ENCODE measurements around the gene TMEM271.

The TMEM271 gene

GRCh38 chr4:620201-620600, 44.1 kb upstream of the TMEM271 start:
- Histone ChIP-seq H3K4me3 (ENCODE audit: low read depth in 1 of 5, low read length in 5 of 5) (no peak overlapping the region), H3K27ac (ENCODE audit: low read depth, low read length) (no peak overlapping the region), H3K9ac (ENCODE audit: low read length in 5 of 5) (no peak overlapping the region), H3K36me3 (ENCODE audit: control insufficient read depth in 5 of 5, insufficient read depth in 5 of 5, low read length in 5 of 5) (no peaks in the 10 kb centered on the region), H3K27me3 (ENCODE audit: control insufficient read depth in 5 of 5, insufficient read depth in 4 of 5, low read length in 5 of 5) (peaks cover 5 to 14% (median 6%) of the 10 kb centered on the region in 5 donors), H3K4me1 (ENCODE audit: control insufficient read depth in 5 of 5, insufficient read depth in 5 of 5, low read length in 5 of 5) (no peaks in the 10 kb centered on the region), H3K9me3 (ENCODE audit: control insufficient read depth in 5 of 5, low read length in 5 of 5) (no peaks in the 10 kb centered on the region)

GRCh38 chr4:617644-618641, 41.8 kb upstream of the TMEM271 start:
- no peaks in the 10 kb centered on the region for H3K36me3 ChIP-seq (ENCODE audit: control insufficient read depth in 5 of 5, insufficient read depth in 5 of 5, low read length in 5 of 5)
- peaks cover 1 to 12% (median 5%) of the 10 kb centered on the region in 5 donors for H3K27me3 ChIP-seq (ENCODE audit: control insufficient read depth in 5 of 5, insufficient read depth in 4 of 5, low read length in 5 of 5)
- H3K27ac ChIP-seq (ENCODE audit: low read depth, low read length) = no peak overlapping the region
- no peak overlapping the region for H3K9ac ChIP-seq (ENCODE audit: low read length in 5 of 5)
- H3K4me1 ChIP-seq (ENCODE audit: control insufficient read depth in 5 of 5, insufficient read depth in 5 of 5, low read length in 5 of 5) = no peaks in the 10 kb centered on the region
- H3K4me3 ChIP-seq (ENCODE audit: low read depth in 1 of 5, low read length in 5 of 5) = no peak overlapping the region
- no peaks in the 10 kb centered on the region for H3K9me3 ChIP-seq (ENCODE audit: control insufficient read depth in 5 of 5, low read length in 5 of 5)

GRCh38 chr4:616911-617643, 41.0 kb upstream of the TMEM271 start:
- Histone ChIP-seq H3K27me3 (ENCODE audit: control insufficient read depth in 5 of 5, insufficient read depth in 4 of 5, low read length in 5 of 5) (peaks cover 0 to 15% (median 7%) of the 10 kb centered on the region in 5 donors), H3K9ac (ENCODE audit: low read length in 5 of 5) (no peak overlapping the region), H3K9me3 (ENCODE audit: control insufficient read depth in 5 of 5, low read length in 5 of 5) (no peaks in the 10 kb centered on the region), H3K27ac (ENCODE audit: low read depth, low read length) (no peak overlapping the region), H3K4me3 (ENCODE audit: low read depth in 1 of 5, low read length in 5 of 5) (no peak overlapping the region), H3K4me1 (ENCODE audit: control insufficient read depth in 5 of 5, insufficient read depth in 5 of 5, low read length in 5 of 5) (no peaks in the 10 kb centered on the region), H3K36me3 (ENCODE audit: control insufficient read depth in 5 of 5, insufficient read depth in 5 of 5, low read length in 5 of 5) (no peaks in the 10 kb centered on the region)

GRCh38 chr4:616091-616490, 40.0 kb upstream of the TMEM271 start:
- no peak overlapping the region for H3K4me3 ChIP-seq (ENCODE audit: low read depth in 1 of 5, low read length in 5 of 5)
- no peaks in the 10 kb centered on the region for H3K4me1 ChIP-seq (ENCODE audit: control insufficient read depth in 5 of 5, insufficient read depth in 5 of 5, low read length in 5 of 5)
- H3K9me3 ChIP-seq (ENCODE audit: control insufficient read depth in 5 of 5, low read length in 5 of 5) = no peaks in the 10 kb centered on the region
- H3K9ac ChIP-seq (ENCODE audit: low read length in 5 of 5) = no peak overlapping the region
- peaks cover 0 to 15% (median 7%) of the 10 kb centered on the region in 5 donors for H3K27me3 ChIP-seq (ENCODE audit: control insufficient read depth in 5 of 5, insufficient read depth in 4 of 5, low read length in 5 of 5)
- no peak overlapping the region for H3K27ac ChIP-seq (ENCODE audit: low read depth, low read length)
- H3K36me3 ChIP-seq (ENCODE audit: control insufficient read depth in 5 of 5, insufficient read depth in 5 of 5, low read length in 5 of 5) = no peaks in the 10 kb centered on the region

GRCh38 chr4:613126-613525, 37.0 kb upstream of the TMEM271 start:
- Histone ChIP-seq H3K36me3 (ENCODE audit: control insufficient read depth in 5 of 5, insufficient read depth in 5 of 5, low read length in 5 of 5) (no peaks in the 10 kb centered on the region), H3K4me1 (ENCODE audit: control insufficient read depth in 5 of 5, insufficient read depth in 5 of 5, low read length in 5 of 5) (no peaks in the 10 kb centered on the region), H3K27me3 (ENCODE audit: control insufficient read depth in 5 of 5, insufficient read depth in 4 of 5, low read length in 5 of 5) (peaks cover 3 to 12% (median 7%) of the 10 kb centered on the region in 5 donors), H3K9me3 (ENCODE audit: control insufficient read depth in 5 of 5, low read length in 5 of 5) (peaks cover 0 to 8% (median 2%) of the 10 kb centered on the region in 5 donors), H3K27ac (ENCODE audit: low read depth, low read length) (no peak overlapping the region), H3K4me3 (ENCODE audit: low read depth in 1 of 5, low read length in 5 of 5) (no peak overlapping the region), H3K9ac (ENCODE audit: low read length in 5 of 5) (no peak overlapping the region)

- Histone ChIP-seq H3K4me1 (ENCODE audit: control insufficient read depth in 5 of 5, insufficient read depth in 5 of 5, low read length in 5 of 5) (no peaks in the 10 kb centered on the region), H3K36me3 (ENCODE audit: control insufficient read depth in 5 of 5, insufficient read depth in 5 of 5, low read length in 5 of 5) (no peaks in the 10 kb centered on the region), H3K27ac (ENCODE audit: low read depth, low read length) (no peak overlapping the region), H3K9ac (ENCODE audit: low read length in 5 of 5) (no peak overlapping the region), H3K4me3 (ENCODE audit: low read depth in 1 of 5, low read length in 5 of 5) (no peak overlapping the region), H3K27me3 (ENCODE audit: control insufficient read depth in 5 of 5, insufficient read depth in 4 of 5, low read length in 5 of 5) (peaks cover 0 to 11% (median 5%) of the 10 kb centered on the region in 5 donors), H3K9me3 (ENCODE audit: control insufficient read depth in 5 of 5, low read length in 5 of 5) (peaks cover 0 to 8% (median 2%) of the 10 kb centered on the region in 5 donors)
These were observed 36.6 kb upstream of the TMEM271 start for GRCh38 chr4:612749-613125.

- Histone ChIP-seq H3K4me1 (ENCODE audit: control insufficient read depth in 5 of 5, insufficient read depth in 5 of 5, low read length in 5 of 5) (no peaks in the 10 kb centered on the region), H3K27me3 (ENCODE audit: control insufficient read depth in 5 of 5, insufficient read depth in 4 of 5, low read length in 5 of 5) (peaks cover 0 to 11% (median 4%) of the 10 kb centered on the region in 5 donors), H3K9me3 (ENCODE audit: control insufficient read depth in 5 of 5, low read length in 5 of 5) (peaks cover 0 to 8% (median 2%) of the 10 kb centered on the region in 5 donors), H3K4me3 (ENCODE audit: low read depth in 1 of 5, low read length in 5 of 5) (no peak overlapping the region), H3K9ac (ENCODE audit: low read length in 5 of 5) (no peak overlapping the region), H3K27ac (ENCODE audit: low read depth, low read length) (no peak overlapping the region), H3K36me3 (ENCODE audit: control insufficient read depth in 5 of 5, insufficient read depth in 5 of 5, low read length in 5 of 5) (no peaks in the 10 kb centered on the region)
These were observed 36.1 kb upstream of the TMEM271 start for GRCh38 chr4:612052-612748.

GRCh38 chr4:610411-611261, 34.5 kb upstream of the TMEM271 start:
- H3K4me1 ChIP-seq (ENCODE audit: control insufficient read depth in 5 of 5, insufficient read depth in 5 of 5, low read length in 5 of 5) = no peaks in the 10 kb centered on the region
- peaks cover 0 to 13% (median 4%) of the 10 kb centered on the region in 5 donors for H3K27me3 ChIP-seq (ENCODE audit: control insufficient read depth in 5 of 5, insufficient read depth in 4 of 5, low read length in 5 of 5)
- H3K4me3 ChIP-seq (ENCODE audit: low read depth in 1 of 5, low read length in 5 of 5) = no peak overlapping the region
- H3K9me3 ChIP-seq (ENCODE audit: control insufficient read depth in 5 of 5, low read length in 5 of 5) = peaks cover 0 to 8% (median 2%) of the 10 kb centered on the region in 5 donors
- no peak overlapping the region for H3K9ac ChIP-seq (ENCODE audit: low read length in 5 of 5)
- no peak overlapping the region for H3K27ac ChIP-seq (ENCODE audit: low read depth, low read length)
- no peaks in the 10 kb centered on the region for H3K36me3 ChIP-seq (ENCODE audit: control insufficient read depth in 5 of 5, insufficient read depth in 5 of 5, low read length in 5 of 5)

- peaks cover 0 to 13% (median 4%) of the 10 kb centered on the region in 5 donors for H3K27me3 ChIP-seq (ENCODE audit: control insufficient read depth in 5 of 5, insufficient read depth in 4 of 5, low read length in 5 of 5)
These were observed 33.4 kb upstream of the TMEM271 start for GRCh38 chr4:609400-610050.

More at GRCh38 chr4:609400-610050, 33.4 kb upstream of the TMEM271 start:
- H3K9me3 ChIP-seq (ENCODE audit: control insufficient read depth in 5 of 5, low read length in 5 of 5) = peaks cover 0 to 8% (median 2%) of the 10 kb centered on the region in 5 donors
- no peak overlapping the region for H3K9ac ChIP-seq (ENCODE audit: low read length in 5 of 5)
- H3K27ac ChIP-seq (ENCODE audit: low read depth, low read length) = no peak overlapping the region
- H3K36me3 ChIP-seq (ENCODE audit: control insufficient read depth in 5 of 5, insufficient read depth in 5 of 5, low read length in 5 of 5) = no peaks in the 10 kb centered on the region
- H3K4me1 ChIP-seq (ENCODE audit: control insufficient read depth in 5 of 5, insufficient read depth in 5 of 5, low read length in 5 of 5) = no peaks in the 10 kb centered on the region
- no peak overlapping the region for H3K4me3 ChIP-seq (ENCODE audit: low read depth in 1 of 5, low read length in 5 of 5)
